Keratinocyte (primary cell): ENCODE data around the gene DAGLA. TPM values are rescaled to one million over a fixed set of nuclear protein-coding genes. Genes with fewer than 3 reads are reported as not detected.

ENCODE experiments used
- DNase-seq: peaks from one replicate; pipeline ENCODE4 v3.0.0-alpha.2; 2011; ENCODE audit warnings: low read depth, missing footprints, low spot score
- FAIRE-seq: peaks from 2 replicates; lab custom pipeline; 2011; peaks lifted over from hg19 to GRCh38; lab: Jason Lieb, UNC
- H2AFZ ChIP-seq: 2 replicates; pipeline ENCODE4 v1.6.0; 2012; ENCODE audit warnings: low read length, control low read depth, inconsistent platforms; ENCODE audit not compliant: control insufficient read depth
- H3K27ac ChIP-seq: 2 replicates; pipeline ENCODE4 v1.5.1; 2011; ENCODE audit warnings: low read length; ENCODE audit not compliant: control insufficient read depth, insufficient read depth
- H3K27me3 ChIP-seq: 3 replicates; pipeline ENCODE4 v1.6.0; 2011; ENCODE audit warnings: low read length; ENCODE audit not compliant: control insufficient read depth, insufficient read depth; ENCODE audit errors: extremely low read depth
- H3K36me3 ChIP-seq, 2 experiments: 2 replicates in 1 of 2; 3 replicates in 1 of 2; pipeline ENCODE4 v1.5.1; 2011; ENCODE audit warnings: low read length in 2 of 2, mild to moderate bottlenecking in 1 of 2; ENCODE audit not compliant: control insufficient read depth in 2 of 2, insufficient read depth in 2 of 2; ENCODE audit errors: extremely low read depth in 1 of 2
- H3K4me1 ChIP-seq: 3 replicates; pipeline ENCODE4 v1.5.1; 2011; ENCODE audit warnings: low read length; ENCODE audit not compliant: control insufficient read depth, insufficient read depth; ENCODE audit errors: extremely low read depth
- H3K4me2 ChIP-seq: 3 replicates; pipeline ENCODE4 v1.6.0; 2011; ENCODE audit warnings: low read depth, low read length; ENCODE audit not compliant: control insufficient read depth, insufficient read depth; ENCODE audit errors: extremely low read depth
- H3K4me3 ChIP-seq, 3 experiments: fragments of 200-600 bp in 1 of 3; sonication (generic) in 1 of 3; 2 replicates in 2 of 3; 3 replicates in 1 of 3; pipeline ENCODE4 v1.5.1; 2011 to 2016; ENCODE audit warnings: low read length in 3 of 3, mild to moderate bottlenecking in 3 of 3, control low read depth in 2 of 3, inconsistent platforms in 1 of 3, low read depth in 1 of 3, mixed read lengths in 1 of 3, mixed run types in 1 of 3, moderate library complexity in 1 of 3; ENCODE audit not compliant: control insufficient read depth in 2 of 3, insufficient read depth in 2 of 3; ENCODE audit errors: extremely low read depth in 1 of 3
- H3K79me2 ChIP-seq: 2 replicates; pipeline ENCODE4 v1.6.0; 2012; ENCODE audit warnings: low read length; ENCODE audit not compliant: control insufficient read depth, insufficient read depth
- H3K9ac ChIP-seq: 3 replicates; pipeline ENCODE4 v1.6.0; 2011; ENCODE audit warnings: low read length; ENCODE audit not compliant: control insufficient read depth, insufficient read depth; ENCODE audit errors: extremely low read depth
- H3K9me1 ChIP-seq: 3 replicates; pipeline ENCODE4 v1.6.0; 2011; ENCODE audit warnings: low read length; ENCODE audit not compliant: control insufficient read depth, insufficient read depth; ENCODE audit errors: extremely low read depth
- H3K9me3 ChIP-seq: 2 replicates; pipeline ENCODE4 v1.5.1; 2012; ENCODE audit warnings: low read depth, low read length; ENCODE audit not compliant: control insufficient read depth
- H4K20me1 ChIP-seq: 3 replicates; pipeline ENCODE4 v1.6.0; 2011; ENCODE audit warnings: low read length; ENCODE audit not compliant: control insufficient read depth, insufficient read depth; ENCODE audit errors: extremely low read depth
- EZH2 ChIP-seq: IDR thresholded peaks from one replicate; pipeline ENCODE4 v1.6.1; 2012; ENCODE audit warnings: inconsistent platforms, mild to moderate bottlenecking, low read length, moderate library complexity
- dilution Hi-C: fragments of 300-500 bp; cut with MboI; formaldehyde crosslinking; loops from one replicate; pipeline ENCODE4 v1.7.0; 2020; ENCODE audit warnings: low sequenced_read_pairs; ENCODE audit not compliant: extremely low pct_ligation_motif_present
- polyA plus RNA-seq, 5 experiments: library from polyadenylated mRNA; depleted of rRNA in 3 of 5; stranded (reverse) in 3 of 5; stranded (forward) in 1 of 5; unstranded in 1 of 5; fragments of >200 nt; gene quantifications; 1 replicate in 1 of 5; 2 replicates in 3 of 5; 3 replicates in 1 of 5; pipeline versions ENCODE4 v1.2.1 to v1.2.3, GENCODE V29; 2011 to 2012; ENCODE audit warnings: missing spikeins in 2 of 5, low read depth in 1 of 5, low replicate concordance in 1 of 5
- TF ChIP-seq, protein P1 (sequence below), 3 experiments: IDR thresholded peaks in 1 of 3; conservative IDR thresholded peaks in 1 of 3; optimal IDR thresholded peaks in 1 of 3; 2 replicates in 2 of 3; 3 replicates in 1 of 3; pipeline versions ENCODE3 to v1.5.1; 2011; ENCODE audit warnings: low read length in 3 of 3, mild to moderate bottlenecking in 3 of 3, moderate library complexity in 2 of 3, control low read depth in 1 of 3, inconsistent platforms in 1 of 3; ENCODE audit not compliant: insufficient read depth in 2 of 3; ENCODE audit errors: extremely low read depth in 1 of 3

DAGLA gene
- polyA plus RNA-seq, 1 donor (not counting 4 experiments of a cell fraction or from before 2014, with no cell fraction given) = 0.03 TPM

DNA sequence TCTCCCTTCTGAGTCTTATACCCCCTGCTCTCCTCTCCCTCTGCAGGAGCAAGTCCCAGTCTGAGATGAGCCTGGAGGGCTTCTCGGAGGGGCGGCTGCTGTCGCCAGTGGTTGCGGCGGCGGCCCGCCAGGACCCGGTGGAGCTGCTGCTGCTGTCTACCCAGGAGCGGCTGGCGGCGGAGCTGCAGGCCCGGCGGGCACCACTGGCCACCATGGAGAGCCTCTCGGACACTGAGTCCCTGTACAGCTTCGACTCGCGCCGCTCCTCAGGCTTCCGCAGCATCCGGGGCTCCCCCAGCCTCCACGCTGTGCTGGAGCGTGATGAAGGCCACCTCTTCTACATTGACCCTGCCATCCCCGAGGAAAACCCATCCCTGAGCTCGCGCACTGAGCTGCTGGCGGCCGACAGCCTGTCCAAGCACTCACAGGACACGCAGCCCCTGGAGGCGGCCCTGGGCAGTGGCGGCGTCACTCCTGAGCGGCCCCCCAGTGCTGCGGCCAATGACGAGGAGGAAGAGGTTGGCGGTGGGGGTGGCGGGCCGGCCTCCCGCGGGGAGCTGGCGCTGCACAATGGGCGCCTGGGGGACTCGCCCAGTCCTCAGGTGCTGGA lies 63.4 kb downstream of the DAGLA start:
- Histone ChIP-seq H3K79me2 (no peaks in the 10 kb centered on the region), H3K9me1 (no peaks in the 10 kb centered on the region), H3K36me3 (no peaks in the 10 kb centered on the region), H3K4me1 (no peaks in the 10 kb centered on the region), H3K9ac (no peak overlapping the region), H3K27me3 (peaks cover 7% of the 10 kb centered on the region), H3K4me3 (no peak overlapping the region), H2AFZ (no peak overlapping the region), H3K27ac (no peak overlapping the region), H4K20me1 (no peaks in the 10 kb centered on the region), H3K9me3 (no peaks in the 10 kb centered on the region), H3K4me2 (no peak overlapping the region)
- DNase-seq (no peak), FAIRE-seq (no peak)
- dilution Hi-C loops = no loop called here
- TF ChIP-seq, protein P1, sequence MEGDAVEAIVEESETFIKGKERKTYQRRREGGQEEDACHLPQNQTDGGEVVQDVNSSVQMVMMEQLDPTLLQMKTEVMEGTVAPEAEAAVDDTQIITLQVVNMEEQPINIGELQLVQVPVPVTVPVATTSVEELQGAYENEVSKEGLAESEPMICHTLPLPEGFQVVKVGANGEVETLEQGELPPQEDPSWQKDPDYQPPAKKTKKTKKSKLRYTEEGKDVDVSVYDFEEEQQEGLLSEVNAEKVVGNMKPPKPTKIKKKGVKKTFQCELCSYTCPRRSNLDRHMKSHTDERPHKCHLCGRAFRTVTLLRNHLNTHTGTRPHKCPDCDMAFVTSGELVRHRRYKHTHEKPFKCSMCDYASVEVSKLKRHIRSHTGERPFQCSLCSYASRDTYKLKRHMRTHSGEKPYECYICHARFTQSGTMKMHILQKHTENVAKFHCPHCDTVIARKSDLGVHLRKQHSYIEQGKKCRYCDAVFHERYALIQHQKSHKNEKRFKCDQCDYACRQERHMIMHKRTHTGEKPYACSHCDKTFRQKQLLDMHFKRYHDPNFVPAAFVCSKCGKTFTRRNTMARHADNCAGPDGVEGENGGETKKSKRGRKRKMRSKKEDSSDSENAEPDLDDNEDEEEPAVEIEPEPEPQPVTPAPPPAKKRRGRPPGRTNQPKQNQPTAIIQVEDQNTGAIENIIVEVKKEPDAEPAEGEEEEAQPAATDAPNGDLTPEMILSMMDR (optimal IDR thresholded peaks at IDR 0.05 in 1 of 3, IDR thresholded peaks at IDR 0.05 in 1 of 3, conservative IDR thresholded peaks at IDR 0.05 in 1 of 3; ENCODE audit: extremely low read depth in 1 of 3, insufficient read depth in 2 of 3, low read length in 3 of 3) = no peak
- no peak for TF ChIP-seq EZH2

DNA sequence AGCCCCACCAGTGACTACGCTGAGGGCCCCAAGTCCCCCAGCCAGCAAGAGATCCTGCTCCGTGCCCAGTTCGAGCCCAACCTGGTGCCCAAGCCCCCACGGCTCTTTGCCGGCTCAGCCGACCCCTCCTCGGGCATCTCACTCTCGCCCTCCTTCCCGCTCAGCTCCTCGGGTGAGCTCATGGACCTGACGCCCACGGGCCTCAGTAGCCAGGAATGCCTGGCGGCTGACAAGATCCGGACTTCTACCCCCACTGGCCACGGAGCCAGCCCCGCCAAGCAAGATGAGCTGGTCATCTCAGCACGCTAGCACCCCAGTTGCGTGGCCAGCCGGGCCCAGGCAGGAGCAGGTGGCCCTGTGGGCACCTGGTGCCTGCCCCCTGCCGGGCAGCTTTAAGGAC lies 64.0 kb downstream of the DAGLA start:
- Histone ChIP-seq H3K9ac (no peak overlapping the region), H3K4me2 (no peak overlapping the region), H3K79me2 (no peaks in the 10 kb centered on the region), H3K27ac (no peak overlapping the region), H3K9me1 (no peaks in the 10 kb centered on the region), H4K20me1 (no peaks in the 10 kb centered on the region), H3K27me3 (peaks cover 13% of the 10 kb centered on the region), H3K9me3 (no peaks in the 10 kb centered on the region), H3K36me3 (no peaks in the 10 kb centered on the region), H2AFZ (no peak overlapping the region), H3K4me1 (no peaks in the 10 kb centered on the region), H3K4me3 (no peak overlapping the region)
- dilution Hi-C loops = no loop called here
- DNase-seq (no peak), FAIRE-seq (no peak)
- TF ChIP-seq, protein P1 (optimal IDR thresholded peaks at IDR 0.05 in 1 of 3, IDR thresholded peaks at IDR 0.05 in 1 of 3, conservative IDR thresholded peaks at IDR 0.05 in 1 of 3; ENCODE audit: extremely low read depth in 1 of 3, insufficient read depth in 2 of 3, low read length in 3 of 3) = no peak
